ENCODE data around the gene HARS2.
"Not testable (repeated sequence)": the region's sequence is repeated elsewhere in the genome, so short reads cannot be mapped to it uniquely, and the experiment has no call there.

HARS2 gene

DNA sequence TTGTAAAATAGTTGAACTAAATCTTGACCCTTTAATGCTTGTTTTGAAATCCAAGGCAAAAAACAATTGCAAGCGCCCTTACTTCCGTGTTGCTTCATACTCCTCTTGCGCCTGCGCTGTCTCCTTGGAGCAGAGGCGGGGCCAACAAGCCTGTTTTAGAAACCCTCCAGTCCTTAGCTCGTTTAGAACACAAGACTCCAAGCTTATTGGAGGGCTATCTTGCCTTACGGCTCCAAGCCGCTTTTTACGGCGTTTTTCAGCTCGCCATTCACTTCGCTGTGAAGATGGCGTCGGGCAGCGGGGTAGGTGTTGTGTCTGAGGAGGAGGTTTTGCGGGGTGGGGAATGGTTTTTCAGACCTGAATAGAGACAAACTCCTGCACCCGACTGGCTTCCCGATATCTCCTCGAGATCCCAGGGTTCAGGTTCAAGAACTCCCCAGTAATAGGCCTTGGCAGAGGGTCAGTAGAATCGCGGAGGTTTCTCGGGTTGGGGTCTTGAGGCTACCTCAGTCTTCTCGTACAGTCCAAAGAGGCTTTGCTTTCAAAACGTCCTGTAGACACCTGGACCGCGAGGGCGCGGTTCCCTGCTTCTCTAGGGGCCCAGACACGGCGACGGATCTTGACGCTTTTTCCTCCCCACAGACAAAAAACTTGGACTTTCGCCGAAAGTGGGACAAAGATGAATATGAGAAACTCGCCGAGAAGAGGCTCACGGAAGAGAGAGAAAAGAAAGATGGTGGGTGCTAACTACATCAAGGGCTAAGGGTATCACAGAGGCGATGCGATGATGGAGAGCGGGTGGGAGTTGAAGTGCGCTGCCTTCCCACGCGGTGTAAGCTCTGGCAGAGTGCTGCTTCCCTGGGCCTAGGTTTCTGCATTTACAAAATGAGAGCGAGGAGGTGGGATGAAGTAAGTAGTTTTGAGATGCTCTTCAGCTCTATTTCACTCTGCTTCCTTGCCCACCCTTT, 9.2 kb downstream of the HARS2 start, which contains the start of gene ZMAT2:
TSS of gene ZMAT2 (plus strand) at position 271 of the 968 bp plus-strand sequence. CDS start at position 285, 14 bp downstream.
- DNase-seq: peak; percentile 90

DNA sequence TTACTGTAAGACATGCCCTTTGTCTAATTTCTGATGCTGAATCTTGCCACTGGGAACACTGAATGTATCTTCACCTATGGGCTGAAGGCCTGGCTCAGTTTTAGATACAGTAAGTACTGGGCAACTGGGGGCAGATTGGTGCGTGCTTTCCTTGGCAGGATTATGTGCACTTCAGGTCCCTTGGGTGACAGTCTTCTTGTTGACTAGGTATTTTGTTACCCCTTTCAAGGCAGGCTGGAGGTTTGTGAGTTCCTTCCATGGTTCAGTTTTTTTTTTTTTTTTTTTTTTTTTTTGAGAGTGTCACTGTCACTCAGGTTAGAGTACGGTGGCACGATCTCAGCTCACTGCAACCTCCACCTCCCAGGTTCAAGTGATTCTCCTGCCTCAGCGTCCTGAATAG, 16.6 kb downstream of the HARS2 start:
- DNase-seq: no peak

DNA sequence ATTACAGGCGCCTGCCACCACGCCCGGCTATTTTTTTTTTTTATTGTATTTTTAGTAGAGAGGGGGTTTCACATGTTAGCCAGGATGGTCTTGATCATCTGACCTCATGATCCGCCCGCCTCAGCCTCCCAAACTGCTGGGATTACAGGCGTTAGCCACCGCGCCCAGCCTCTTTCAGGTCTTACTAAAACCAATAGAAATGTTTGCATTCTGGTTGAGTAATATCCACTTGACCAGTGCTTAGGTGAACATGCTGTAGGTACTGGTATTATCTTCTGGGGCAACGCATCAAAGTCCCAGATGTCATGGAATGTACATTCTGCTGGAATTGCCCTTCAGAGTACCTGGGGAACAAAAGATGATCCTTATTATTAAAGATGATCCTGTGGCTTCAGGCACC, 17.5 kb downstream of the HARS2 start:
- DNase-seq: not testable (repeated sequence)

DNA sequence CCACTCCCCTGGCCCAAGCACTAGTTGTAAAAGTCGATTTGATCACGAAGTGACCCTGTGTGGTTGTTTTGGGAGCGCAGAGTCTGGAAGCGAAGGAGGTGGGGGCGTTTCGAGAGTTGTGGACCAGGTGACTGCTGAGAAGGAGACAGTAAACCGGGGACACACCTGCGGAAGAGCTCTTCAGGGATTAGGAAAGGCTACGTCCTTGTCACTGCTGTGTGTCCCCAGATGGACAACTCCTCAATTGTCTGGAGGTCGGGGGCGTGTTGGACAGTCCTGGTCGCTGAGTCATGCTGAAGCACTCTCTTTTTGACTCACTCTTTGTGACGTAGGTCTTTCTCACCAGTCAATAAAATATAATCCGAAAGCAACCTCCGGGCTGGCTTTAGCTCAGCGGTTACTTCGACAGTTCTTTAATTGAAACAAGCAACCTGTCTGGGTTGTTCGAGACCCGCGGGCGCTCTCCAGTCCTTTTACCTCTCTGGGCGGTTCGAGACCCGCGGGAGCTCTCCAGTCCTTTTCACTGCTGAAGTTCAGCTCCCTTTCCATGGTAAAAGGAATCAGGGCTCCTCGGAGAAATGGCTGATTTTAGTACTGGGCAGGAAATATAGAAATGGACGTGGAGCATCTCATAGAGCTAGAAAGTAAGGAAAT, 19.8 kb downstream of the HARS2 start:
- DNase-seq: peak; percentile 69

DNA sequence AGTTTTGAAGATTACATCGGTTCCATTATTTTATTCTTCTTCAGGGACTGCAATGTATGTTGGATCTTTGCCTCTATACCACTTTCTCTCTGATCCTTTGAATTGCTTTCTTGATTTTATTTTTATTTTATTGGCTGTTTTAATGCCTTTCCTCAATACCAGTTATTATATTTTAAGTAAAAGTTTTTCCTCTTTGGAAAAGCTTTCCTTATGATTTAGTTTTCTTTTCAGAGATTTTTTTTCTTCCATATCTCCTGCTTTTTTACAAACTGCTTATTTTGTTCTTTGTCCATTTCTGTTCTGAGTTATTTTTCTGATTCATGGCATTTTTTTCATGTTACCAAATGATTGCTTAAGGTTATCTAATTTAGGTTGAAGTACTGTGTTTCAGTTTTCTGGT, 20.5 kb downstream of the HARS2 start:
- no peak for DNase-seq

DNA sequence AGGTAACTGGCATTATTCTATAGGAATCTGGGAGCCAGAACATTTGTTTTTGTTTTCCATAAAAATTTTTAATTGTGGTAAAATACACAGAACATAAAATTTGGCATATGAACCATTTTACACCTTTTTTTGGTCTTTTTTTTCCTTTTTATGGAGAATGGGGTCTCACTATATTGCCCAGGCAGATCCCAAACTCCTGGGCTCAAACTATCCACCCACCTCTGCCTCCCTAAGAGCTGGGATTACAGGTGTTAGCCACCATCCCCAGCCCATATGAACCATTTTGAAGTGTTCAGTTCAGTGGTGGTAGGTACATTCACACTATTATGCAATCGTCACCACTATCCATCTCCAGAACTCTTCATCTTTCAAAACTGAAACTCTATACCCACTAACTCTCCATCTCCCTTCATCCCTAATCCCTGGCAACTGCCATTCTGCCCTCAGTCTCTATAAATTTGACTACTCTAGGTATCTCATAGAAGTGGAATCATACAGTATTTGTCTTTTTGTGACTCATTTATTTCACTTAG, 22.4 kb downstream of the HARS2 start:
- no peak for DNase-seq

DNA sequence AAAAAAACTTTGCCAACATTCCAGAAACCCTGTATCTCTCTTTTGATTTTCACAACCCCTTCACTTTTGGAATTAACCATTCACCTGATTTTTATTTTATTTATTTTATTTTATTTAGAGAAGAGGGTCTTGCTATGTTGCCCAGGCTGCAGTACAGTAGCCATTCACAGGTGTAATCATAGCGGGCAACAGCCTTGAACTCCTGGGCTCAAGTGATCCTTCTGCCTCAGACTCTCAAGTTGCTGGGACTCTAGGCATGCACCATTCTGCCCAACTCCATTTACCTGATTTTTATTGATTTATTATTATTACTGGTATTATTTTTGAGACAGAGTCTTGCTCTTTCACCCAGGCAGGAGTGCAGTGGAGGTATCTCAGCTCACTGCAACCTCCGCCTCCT, 25.0 kb downstream of the HARS2 start:
- DNase-seq: not testable (repeated sequence)

DNA sequence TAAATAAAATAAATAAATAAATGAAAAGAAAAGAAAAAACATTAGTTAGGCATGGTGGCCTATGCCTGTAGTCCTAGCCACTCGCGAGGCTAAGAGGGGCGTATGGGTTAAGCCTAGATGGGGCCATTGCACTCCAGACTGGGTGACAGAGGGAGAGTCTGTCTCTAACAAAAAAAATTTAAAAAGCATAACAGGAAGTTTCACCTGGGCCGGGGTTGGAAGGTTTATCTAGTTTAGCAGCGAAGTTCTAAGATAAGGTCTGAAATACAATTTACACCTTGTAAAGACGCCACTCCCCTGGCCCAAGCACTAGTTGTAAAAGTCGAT, 27.0 kb downstream of the HARS2 start:
- no peak for DNase-seq

DNA sequence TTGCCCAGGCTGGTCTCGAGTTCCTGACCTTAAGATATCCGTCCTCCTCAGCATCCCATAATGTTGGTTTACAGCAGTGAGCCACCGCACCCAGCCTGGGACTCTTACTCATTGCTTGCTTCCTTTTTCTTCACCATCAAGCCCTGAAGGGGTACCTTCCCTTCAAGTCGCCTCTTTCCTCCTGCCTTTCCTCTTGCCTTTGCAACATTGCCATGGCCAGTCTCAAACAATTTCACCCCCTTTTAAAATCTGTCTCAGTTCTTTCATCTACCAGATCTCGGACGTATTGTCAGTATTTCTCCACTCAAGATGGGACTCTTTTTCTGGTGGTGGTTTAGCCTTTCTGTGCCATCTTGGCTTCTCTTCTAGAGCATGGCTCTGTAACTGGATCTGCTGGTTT, 29.5 kb downstream of the HARS2 start:
- DNase-seq: not testable (repeated sequence)

DNA sequence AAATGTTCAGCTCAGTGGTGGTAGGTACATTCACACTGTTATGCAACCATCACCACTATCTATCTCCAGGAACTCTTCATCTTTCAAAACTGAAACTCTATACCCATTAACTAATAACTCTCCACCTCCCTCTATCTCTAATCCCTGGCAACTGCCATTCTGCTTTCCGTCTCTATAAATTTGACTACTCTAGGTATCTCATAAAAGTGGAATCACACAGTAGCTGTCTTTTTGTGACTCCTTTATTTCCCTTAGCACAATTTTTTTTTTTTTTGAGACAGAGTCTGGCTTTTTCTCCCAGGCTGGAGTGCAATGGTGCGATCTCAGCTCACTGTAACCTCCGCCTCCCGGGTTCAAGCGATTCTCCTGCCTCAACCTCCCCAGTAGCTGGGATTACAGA, 30.1 kb downstream of the HARS2 start:
- not testable (repeated sequence) for DNase-seq

DNA sequence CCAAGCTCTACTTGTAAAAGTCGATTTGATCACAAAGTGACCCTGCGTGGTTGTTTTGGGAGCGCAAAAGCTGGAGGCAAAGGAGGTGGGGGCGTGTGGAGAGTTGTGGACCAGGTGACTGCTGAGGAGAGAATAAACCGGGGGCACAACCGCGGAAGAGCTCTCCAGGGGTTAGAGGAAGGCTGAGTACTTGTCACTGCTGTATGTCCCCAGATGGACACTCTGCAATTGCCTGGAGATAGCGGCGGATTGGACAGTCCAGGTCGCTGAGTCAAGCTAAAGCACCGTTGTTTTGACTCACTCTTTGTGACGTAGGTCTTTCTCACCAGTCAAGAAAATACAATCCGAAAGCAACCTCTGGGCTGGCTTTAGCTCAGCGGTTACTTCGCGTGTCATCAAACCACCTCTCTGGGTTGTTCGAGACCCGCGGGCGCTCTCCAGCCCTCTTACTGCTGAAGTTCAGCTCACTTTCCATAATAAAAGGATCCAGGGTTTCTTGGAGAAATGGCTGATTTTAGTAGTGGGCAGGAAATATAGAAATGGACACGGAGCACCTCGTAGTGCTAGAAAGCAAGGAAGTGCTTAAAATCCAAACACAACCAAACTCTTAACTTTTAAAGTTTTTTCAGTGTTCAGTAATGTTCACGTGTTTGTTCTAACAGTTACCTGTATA, 34.7 kb downstream of the HARS2 start:
- DNase-seq: peak; percentile 49

DNA sequence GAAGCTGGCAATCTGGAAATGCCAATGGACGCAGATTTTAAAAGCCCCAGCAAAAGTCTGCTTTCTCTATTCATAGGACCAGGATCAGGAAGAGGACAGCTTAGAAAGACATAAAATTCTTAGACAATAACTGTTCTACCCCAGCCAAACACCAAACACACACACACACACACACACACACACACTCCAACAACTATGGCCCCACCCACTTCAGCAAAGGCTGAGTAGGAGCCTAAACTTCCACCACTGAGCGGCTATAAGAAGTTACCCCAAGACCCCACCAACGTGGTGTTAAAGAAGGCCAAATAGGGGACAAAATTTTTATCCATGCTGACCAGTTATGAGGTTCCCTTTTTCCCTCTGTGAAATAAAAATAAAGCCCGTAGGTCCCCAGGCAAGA, 41.8 kb downstream of the HARS2 start:
- DNase-seq: no peak

DNA sequence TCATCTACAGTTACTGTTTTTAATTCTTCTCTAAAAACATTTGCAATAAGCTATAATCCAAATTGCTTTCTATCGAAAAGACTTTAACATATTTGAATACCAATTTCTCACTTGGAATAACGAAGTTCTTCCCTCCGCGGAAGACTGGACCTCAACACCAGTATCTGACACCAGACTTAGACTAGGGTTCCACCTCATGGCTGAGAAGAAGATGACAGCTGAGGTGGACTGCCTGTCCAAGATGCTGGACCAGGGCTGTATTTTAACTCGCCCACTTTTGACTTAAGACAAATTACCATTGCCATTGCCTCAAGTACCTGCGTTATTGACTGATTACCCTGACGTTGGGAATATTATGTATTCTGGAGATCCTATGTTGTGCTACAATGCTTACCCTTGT, 43.1 kb downstream of the HARS2 start:
- DNase-seq: no peak

DNA sequence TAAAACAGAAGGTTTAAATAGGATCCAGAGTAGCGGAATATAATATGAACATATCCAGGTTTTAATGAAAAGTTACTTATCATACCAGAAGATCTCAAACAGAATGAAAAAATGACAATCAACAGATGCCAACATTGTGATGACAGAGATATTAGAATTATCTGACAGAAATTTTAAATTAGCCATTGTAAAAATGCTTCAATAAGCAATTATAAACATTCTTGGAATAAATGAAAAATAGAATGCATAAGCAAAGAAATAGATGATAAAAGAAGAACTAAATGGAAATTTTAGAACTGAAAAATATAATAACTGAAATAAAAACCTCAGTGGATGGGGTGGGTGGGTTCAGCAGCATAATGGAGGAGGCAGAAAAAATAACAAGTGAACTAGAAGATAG, 46.2 kb downstream of the HARS2 start:
- no peak for DNase-seq

DNA sequence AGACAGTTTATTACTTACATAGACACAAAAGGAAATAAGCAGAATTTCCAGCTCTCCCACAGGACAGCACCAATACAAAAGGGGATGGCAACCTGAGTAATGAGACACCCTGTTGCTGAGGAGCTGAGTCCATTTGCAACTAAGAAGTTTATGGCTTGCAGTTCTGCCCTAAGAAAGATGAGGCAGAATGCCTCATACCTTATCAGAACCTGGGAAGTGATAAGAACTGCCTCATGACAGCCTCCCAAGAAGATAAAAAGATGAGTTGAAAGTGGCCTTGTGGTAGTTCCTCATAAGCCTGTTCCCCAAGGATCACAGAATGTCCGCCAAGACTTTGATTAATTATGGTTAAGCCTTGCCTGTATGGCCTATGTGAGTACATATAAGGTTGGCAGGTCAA, 50.7 kb downstream of the HARS2 start:
- no peak for DNase-seq

All from retina (tissue), 1 donor.